WERI-Rb-1 (cell line): ENCODE measurements around the gene MYH3.

Experiments used
- DNase-seq: peaks from one replicate; pipeline ENCODE4 v3.0.0-alpha.2; 2020
- H3K27ac ChIP-seq: fragments of 250-450 bp; sonication (Bioruptor Pico); 2 replicates; pipeline ENCODE4 v1.5.1; 2020; ENCODE audit warnings: mild to moderate bottlenecking, moderate library complexity
- H3K27me3 ChIP-seq: fragments of 250-450 bp; sonication (Bioruptor Pico); 2 replicates; pipeline ENCODE4 v1.5.1; 2021; ENCODE audit warnings: mild to moderate bottlenecking, low read depth, moderate library complexity; ENCODE audit not compliant: insufficient read depth, severe bottlenecking
- H3K36me3 ChIP-seq: fragments of 250-450 bp; sonication (Bioruptor Pico); 2 replicates; pipeline ENCODE4 v1.5.1; 2020; ENCODE audit warnings: mild to moderate bottlenecking, moderate library complexity
- H3K4me3 ChIP-seq: 2 replicates; pipeline ENCODE4 v1.5.1; 2011; ENCODE audit warnings: low read depth, mild to moderate bottlenecking, control low read depth, low read length
- H3K9me3 ChIP-seq: fragments of 250-450 bp; sonication (Bioruptor Pico); 2 replicates; pipeline ENCODE4 v1.5.1; 2021; ENCODE audit warnings: mild to moderate bottlenecking, moderate library complexity; ENCODE audit not compliant: severe bottlenecking
- TF ChIP-seq, protein P1 (sequence below): IDR thresholded peaks from 2 replicates; pipeline ENCODE4 v1.5.1; 2011; ENCODE audit warnings: low read depth, mild to moderate bottlenecking, control low read depth, inconsistent platforms, low read length

The MYH3 gene

DNA sequence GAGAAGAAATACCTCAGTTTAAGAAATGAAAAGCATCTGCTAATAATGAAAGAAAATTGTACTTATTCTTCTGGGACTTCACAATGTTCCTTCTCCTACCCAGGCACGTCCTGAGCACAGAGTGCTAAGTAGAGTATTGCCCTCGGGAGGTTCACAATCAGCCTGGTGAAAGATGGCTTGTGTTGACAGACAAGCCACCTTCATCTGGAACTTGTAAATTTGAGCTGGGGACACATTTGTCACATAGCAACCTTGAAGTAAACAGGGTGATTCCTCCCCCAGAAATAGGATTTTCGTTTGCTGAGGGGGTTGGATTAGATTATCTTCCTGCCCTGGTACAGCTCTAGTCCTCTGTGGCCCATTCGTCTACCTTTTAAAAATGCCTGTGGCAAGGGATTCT, 73.3 kb downstream of the MYH3 start:
- no peaks in the 10 kb centered on the region for H3K36me3 ChIP-seq
- no peaks in the 10 kb centered on the region for H3K9me3 ChIP-seq
- DNase-seq = no peak
- no peak overlapping the region for H3K4me3 ChIP-seq
- no peaks in the 10 kb centered on the region for H3K27me3 ChIP-seq
- no peak overlapping the region for H3K27ac ChIP-seq
- TF ChIP-seq, protein P1, sequence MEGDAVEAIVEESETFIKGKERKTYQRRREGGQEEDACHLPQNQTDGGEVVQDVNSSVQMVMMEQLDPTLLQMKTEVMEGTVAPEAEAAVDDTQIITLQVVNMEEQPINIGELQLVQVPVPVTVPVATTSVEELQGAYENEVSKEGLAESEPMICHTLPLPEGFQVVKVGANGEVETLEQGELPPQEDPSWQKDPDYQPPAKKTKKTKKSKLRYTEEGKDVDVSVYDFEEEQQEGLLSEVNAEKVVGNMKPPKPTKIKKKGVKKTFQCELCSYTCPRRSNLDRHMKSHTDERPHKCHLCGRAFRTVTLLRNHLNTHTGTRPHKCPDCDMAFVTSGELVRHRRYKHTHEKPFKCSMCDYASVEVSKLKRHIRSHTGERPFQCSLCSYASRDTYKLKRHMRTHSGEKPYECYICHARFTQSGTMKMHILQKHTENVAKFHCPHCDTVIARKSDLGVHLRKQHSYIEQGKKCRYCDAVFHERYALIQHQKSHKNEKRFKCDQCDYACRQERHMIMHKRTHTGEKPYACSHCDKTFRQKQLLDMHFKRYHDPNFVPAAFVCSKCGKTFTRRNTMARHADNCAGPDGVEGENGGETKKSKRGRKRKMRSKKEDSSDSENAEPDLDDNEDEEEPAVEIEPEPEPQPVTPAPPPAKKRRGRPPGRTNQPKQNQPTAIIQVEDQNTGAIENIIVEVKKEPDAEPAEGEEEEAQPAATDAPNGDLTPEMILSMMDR = no peak

DNA sequence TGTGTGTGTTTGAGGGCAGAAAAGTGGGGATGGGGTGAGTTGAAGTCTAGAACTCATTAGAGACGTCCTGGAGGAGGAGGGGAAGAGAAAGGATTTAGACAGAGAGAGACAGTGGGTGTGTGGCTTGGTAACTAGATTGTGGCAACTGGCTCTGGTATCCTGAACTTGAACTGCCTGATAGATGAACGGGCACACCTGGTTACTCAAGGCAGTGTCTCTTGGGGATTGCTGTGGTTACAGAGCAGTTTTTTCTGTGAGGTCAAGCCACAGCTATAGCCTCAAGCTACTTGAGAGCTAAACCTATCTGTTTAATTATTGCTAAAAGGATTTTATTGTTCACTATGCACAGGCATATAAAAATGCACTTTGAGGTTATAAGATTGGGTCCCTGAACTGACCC, 77.8 kb downstream of the MYH3 start:
- no peak overlapping the region for H3K27ac ChIP-seq
- no peaks in the 10 kb centered on the region for H3K9me3 ChIP-seq
- H3K36me3 ChIP-seq = no peaks in the 10 kb centered on the region
- no peaks in the 10 kb centered on the region for H3K27me3 ChIP-seq
- no peak for DNase-seq
- H3K4me3 ChIP-seq = no peak overlapping the region
- TF ChIP-seq, protein P1 = no peak
